ENCODE results near the gene ADGRG2.

GRCh38 chrX:19072372-19072771, 49.9 kb downstream of the ADGRG2 start:
- TF ChIP-seq, protein P1, sequence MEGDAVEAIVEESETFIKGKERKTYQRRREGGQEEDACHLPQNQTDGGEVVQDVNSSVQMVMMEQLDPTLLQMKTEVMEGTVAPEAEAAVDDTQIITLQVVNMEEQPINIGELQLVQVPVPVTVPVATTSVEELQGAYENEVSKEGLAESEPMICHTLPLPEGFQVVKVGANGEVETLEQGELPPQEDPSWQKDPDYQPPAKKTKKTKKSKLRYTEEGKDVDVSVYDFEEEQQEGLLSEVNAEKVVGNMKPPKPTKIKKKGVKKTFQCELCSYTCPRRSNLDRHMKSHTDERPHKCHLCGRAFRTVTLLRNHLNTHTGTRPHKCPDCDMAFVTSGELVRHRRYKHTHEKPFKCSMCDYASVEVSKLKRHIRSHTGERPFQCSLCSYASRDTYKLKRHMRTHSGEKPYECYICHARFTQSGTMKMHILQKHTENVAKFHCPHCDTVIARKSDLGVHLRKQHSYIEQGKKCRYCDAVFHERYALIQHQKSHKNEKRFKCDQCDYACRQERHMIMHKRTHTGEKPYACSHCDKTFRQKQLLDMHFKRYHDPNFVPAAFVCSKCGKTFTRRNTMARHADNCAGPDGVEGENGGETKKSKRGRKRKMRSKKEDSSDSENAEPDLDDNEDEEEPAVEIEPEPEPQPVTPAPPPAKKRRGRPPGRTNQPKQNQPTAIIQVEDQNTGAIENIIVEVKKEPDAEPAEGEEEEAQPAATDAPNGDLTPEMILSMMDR (IDR thresholded peaks at IDR 0.05): no peak
- no peak for TF ChIP-seq POLR2A (IDR thresholded peaks at IDR 0.05)

All from adrenal gland (tissue), 5 donors.